GM23248 (cell line): ENCODE data around the gene NRF1. TPM values are rescaled to one million over a fixed set of nuclear protein-coding genes. Genes with fewer than 3 reads are reported as not detected.

Experiments
- DNase-seq: peaks from one replicate; pipeline ENCODE4 v3.0.0-alpha.2; 2015
- H2AFZ ChIP-seq: fragments of 200-600 bp; sonication (generic); 2 replicates; pipeline ENCODE4 v1.6.1; 2016; ENCODE audit warnings: antibody characterized with exemption
- H3F3A ChIP-seq: fragments of 200-600 bp; sonication (generic); 2 replicates; pipeline ENCODE4 v1.6.1; 2016; ENCODE audit warnings: mild to moderate bottlenecking, antibody characterized with exemption, mixed run types; ENCODE audit not compliant: insufficient read depth
- H3K27ac ChIP-seq: fragments of 200-600 bp; sonication (generic); 2 replicates; pipeline ENCODE4 v1.5.1; 2016; ENCODE audit warnings: mild to moderate bottlenecking
- H3K27me3 ChIP-seq: fragments of 200-600 bp; sonication (generic); replicated peaks from 2 replicates; pipeline ENCODE4 v1.6.1; 2016; ENCODE audit warnings: mild to moderate bottlenecking; ENCODE audit not compliant: insufficient read depth
- H3K36me3 ChIP-seq: fragments of 200-600 bp; sonication (generic); 2 replicates; pipeline ENCODE4 v1.6.1; 2016; ENCODE audit warnings: low read depth, mild to moderate bottlenecking
- H3K4me1 ChIP-seq: fragments of 200-600 bp; sonication (generic); 2 replicates; pipeline ENCODE4 v1.6.1; 2016; ENCODE audit warnings: mild to moderate bottlenecking; ENCODE audit not compliant: insufficient read depth
- H3K4me2 ChIP-seq: fragments of 200-600 bp; sonication (generic); one replicate; pipeline ENCODE4 v1.6.1; 2016; ENCODE audit warnings: mild to moderate bottlenecking; ENCODE audit not compliant: unreplicated experiment
- H3K4me3 ChIP-seq: fragments of 200-600 bp; sonication (generic); 2 replicates; pipeline ENCODE4 v1.5.1; 2016; ENCODE audit warnings: mild to moderate bottlenecking
- H3K79me2 ChIP-seq: fragments of 200-600 bp; sonication (generic); 2 replicates; pipeline ENCODE4 v1.6.1; 2016; ENCODE audit warnings: mild to moderate bottlenecking; ENCODE audit not compliant: insufficient read depth
- H3K9ac ChIP-seq: fragments of 200-600 bp; sonication (generic); 2 replicates; pipeline ENCODE4 v1.6.1; 2016; ENCODE audit warnings: mild to moderate bottlenecking
- H3K9me2 ChIP-seq: fragments of 200-600 bp; sonication (generic); 2 replicates; pipeline ENCODE4 v1.6.1; 2016; ENCODE audit warnings: mixed run types, mild to moderate bottlenecking, moderate library complexity; ENCODE audit not compliant: insufficient read depth
- H3K9me3 ChIP-seq: fragments of 200-600 bp; sonication (generic); one replicate; pipeline ENCODE4 v1.6.1; 2017; ENCODE audit warnings: low read depth
- H4K20me1 ChIP-seq: fragments of 200-600 bp; sonication (generic); 2 replicates; pipeline ENCODE4 v1.6.0; 2016; ENCODE audit not compliant: insufficient read depth
- EZH2 ChIP-seq: fragments of 200-600 bp; sonication (generic); IDR thresholded peaks from 2 replicates; pipeline ENCODE4 v1.6.1; 2018; ENCODE audit warnings: antibody characterized with exemption, mild to moderate bottlenecking; ENCODE audit not compliant: insufficient read depth, poor library complexity, severe bottlenecking
- EZH2phosphoT487 ChIP-seq: fragments of 200-600 bp; sonication (generic); IDR thresholded peaks from 2 replicates; pipeline ENCODE4 v1.6.1; 2018; ENCODE audit warnings: antibody characterized with exemption, moderate library complexity, mild to moderate bottlenecking, low read depth; ENCODE audit not compliant: insufficient read depth
- WGBS, 2 experiments: methylation state at CpG; one replicate each; pipeline ENCODE4 v1.1.6; 2015 to 2017; ENCODE audit warnings: low lambda C conversion rate in 2 of 2, low coverage in 1 of 2; ENCODE audit errors: missing lambda C conversion rate in 2 of 2; 5-methylcytosine and 5-hydroxymethylcytosine counted together
- in situ Hi-C: fragments of 300-500 bp; cut with MboI; formaldehyde crosslinking; loops from 2 replicates; pipeline ENCODE4 v1.15.0; 2020
- polyA plus RNA-seq: library from polyadenylated mRNA; unstranded; fragments of >200 nt; fragmentation: Nextera tagmentation; extraction: Ambion mirVana; gene quantifications from 2 replicates; pipeline ENCODE4 v1.2.1, GENCODE V29; 2016
- total RNA-seq: library from RNA; depleted of rRNA; stranded (reverse); fragments of >200 nt; shearing (Covaris generic); gene quantifications from 2 replicates; pipeline ENCODE4 v1.2.3, GENCODE V29; 2014

Gene NRF1
- total and polyA plus RNA-seq, 2 experiments from 2014 or later, result 3.5 to 11.1 TPM

- no peak overlapping the region for H3K4me2 ChIP-seq
- H3K9ac ChIP-seq, result no peak overlapping the region
- H3F3A ChIP-seq, result no peaks in the 10 kb centered on the region
- no peak for DNase-seq
- H4K20me1 ChIP-seq, result no peaks in the 10 kb centered on the region
- no peak overlapping the region for H3K4me3 ChIP-seq
- H2AFZ ChIP-seq, result no peak overlapping the region
- WGBS, 2 experiments, result 77 to 84% methylated on average over 12 to 18 of the region's 18 CpGs
- H3K27ac ChIP-seq, result no peak overlapping the region
- TF ChIP-seq EZH2phosphoT487 (no peak), EZH2 (no peak)
- peaks cover 38% of the 10 kb centered on the region for H3K27me3 ChIP-seq
- no peaks in the 10 kb centered on the region for H3K9me3 ChIP-seq
- no peaks in the 10 kb centered on the region for H3K9me2 ChIP-seq
- no peaks in the 10 kb centered on the region for H3K36me3 ChIP-seq
- no peaks in the 10 kb centered on the region for H3K4me1 ChIP-seq
- in situ Hi-C loops, result no loop called here
- no peaks in the 10 kb centered on the region for H3K79me2 ChIP-seq
Observed at GRCh38 chr7:129774871-129775694, 163.6 kb downstream of the NRF1 start.

GRCh38 chr7:129775695-129776361 is 164.3 kb downstream of the NRF1 start:
- H3K27ac ChIP-seq, result no peak overlapping the region
- no peaks in the 10 kb centered on the region for H3K9me3 ChIP-seq
- no peak overlapping the region for H3K9ac ChIP-seq
- H3K79me2 ChIP-seq, result no peaks in the 10 kb centered on the region
- H3K4me1 ChIP-seq, result no peaks in the 10 kb centered on the region
- H3K36me3 ChIP-seq, result no peaks in the 10 kb centered on the region
- no peak overlapping the region for H2AFZ ChIP-seq
- TF ChIP-seq EZH2phosphoT487 (no peak), EZH2 (no peak)
- H3K4me3 ChIP-seq, result no peak overlapping the region
- peaks cover 45% of the 10 kb centered on the region for H3K27me3 ChIP-seq
- DNase-seq, result no peak
- in situ Hi-C loops, result no loop called here
- no peaks in the 10 kb centered on the region for H3F3A ChIP-seq
- H4K20me1 ChIP-seq, result no peaks in the 10 kb centered on the region
- H3K4me2 ChIP-seq, result no peak overlapping the region
- H3K9me2 ChIP-seq, result no peaks in the 10 kb centered on the region
- WGBS, 2 experiments, result 79 to 81% methylated on average over 9 to 12 of the region's 12 CpGs

GRCh38 chr7:129776362-129776722 is 164.8 kb downstream of the NRF1 start:
- Histone ChIP-seq H3K9me2 (no peaks in the 10 kb centered on the region), H2AFZ (no peak overlapping the region), H3K79me2 (no peaks in the 10 kb centered on the region), H3K4me2 (no peak overlapping the region), H3K27ac (no peak overlapping the region), H3K9me3 (no peaks in the 10 kb centered on the region), H3K9ac (no peak overlapping the region), H3K27me3 (peaks cover 50% of the 10 kb centered on the region), H3K4me1 (no peaks in the 10 kb centered on the region), H3F3A (no peaks in the 10 kb centered on the region), H4K20me1 (no peaks in the 10 kb centered on the region), H3K36me3 (no peaks in the 10 kb centered on the region), H3K4me3 (no peak overlapping the region)
- in situ Hi-C loops, result no loop called here
- WGBS, 2 experiments, result 100% methylated on average over 1 of the region's 1 CpG
- DNase-seq, result no peak
- no peak for TF ChIP-seq EZH2phosphoT487

GRCh38 chr7:129777195-129777844 is 165.8 kb downstream of the NRF1 start:
- TF ChIP-seq EZH2, result no peak
- TF ChIP-seq EZH2phosphoT487, result no peak
- no peaks in the 10 kb centered on the region for H4K20me1 ChIP-seq
- in situ Hi-C loops, result no loop called here
- 66 to 70% methylated on average over 17 to 19 of the region's 19 CpGs for WGBS, 2 experiments
- no peak overlapping the region for H3K9ac ChIP-seq
- no peak overlapping the region for H3K4me2 ChIP-seq
- H3K27me3 ChIP-seq, result peaks cover 60% of the 10 kb centered on the region
- H3K36me3 ChIP-seq, result no peaks in the 10 kb centered on the region
- no peaks in the 10 kb centered on the region for H3K9me3 ChIP-seq
- no peaks in the 10 kb centered on the region for H3F3A ChIP-seq
- no peaks in the 10 kb centered on the region for H3K79me2 ChIP-seq
- DNase-seq, result no peak
- H3K9me2 ChIP-seq, result no peaks in the 10 kb centered on the region
- no peak overlapping the region for H3K27ac ChIP-seq
- H2AFZ ChIP-seq, result no peak overlapping the region
- no peak overlapping the region for H3K4me3 ChIP-seq
- no peaks in the 10 kb centered on the region for H3K4me1 ChIP-seq
